ENCODE results near the gene EFCAB14.
"Not testable (repeated sequence)": the region's sequence is repeated elsewhere in the genome, so short reads cannot be mapped to it uniquely, and the experiment has no call there.

Gene EFCAB14

DNA sequence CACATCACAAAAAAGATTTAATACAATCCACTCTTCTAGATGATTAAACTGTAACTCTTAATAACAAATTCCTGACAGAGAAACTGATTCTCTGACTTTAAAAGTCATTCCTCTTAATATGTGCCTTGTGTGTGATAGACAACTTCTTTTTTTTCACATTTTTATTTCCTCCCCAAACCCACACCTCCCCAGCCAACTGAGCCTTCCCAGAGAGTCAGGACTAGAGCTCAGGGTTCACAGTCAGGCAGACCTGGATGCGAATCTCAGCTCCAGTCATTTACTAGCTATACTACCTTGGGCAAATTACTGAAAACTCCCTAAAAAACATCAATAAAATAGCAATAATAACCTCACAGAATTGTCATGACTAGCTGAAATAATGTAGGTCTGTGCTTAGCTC, 64.9 kb downstream of the EFCAB14 start:
- H3K4me1 ChIP-seq (ENCODE audit: low read length), result no peaks in the 10 kb centered on the region
- H3K79me2 ChIP-seq (ENCODE audit: low read length), result no peaks in the 10 kb centered on the region
- no peaks in the 10 kb centered on the region for H4K20me1 ChIP-seq (ENCODE audit: insufficient read depth, low read length)
- no peaks in the 10 kb centered on the region for H3K9me3 ChIP-seq (ENCODE audit: insufficient read depth, low read length)
- TF ChIP-seq, protein P1, sequence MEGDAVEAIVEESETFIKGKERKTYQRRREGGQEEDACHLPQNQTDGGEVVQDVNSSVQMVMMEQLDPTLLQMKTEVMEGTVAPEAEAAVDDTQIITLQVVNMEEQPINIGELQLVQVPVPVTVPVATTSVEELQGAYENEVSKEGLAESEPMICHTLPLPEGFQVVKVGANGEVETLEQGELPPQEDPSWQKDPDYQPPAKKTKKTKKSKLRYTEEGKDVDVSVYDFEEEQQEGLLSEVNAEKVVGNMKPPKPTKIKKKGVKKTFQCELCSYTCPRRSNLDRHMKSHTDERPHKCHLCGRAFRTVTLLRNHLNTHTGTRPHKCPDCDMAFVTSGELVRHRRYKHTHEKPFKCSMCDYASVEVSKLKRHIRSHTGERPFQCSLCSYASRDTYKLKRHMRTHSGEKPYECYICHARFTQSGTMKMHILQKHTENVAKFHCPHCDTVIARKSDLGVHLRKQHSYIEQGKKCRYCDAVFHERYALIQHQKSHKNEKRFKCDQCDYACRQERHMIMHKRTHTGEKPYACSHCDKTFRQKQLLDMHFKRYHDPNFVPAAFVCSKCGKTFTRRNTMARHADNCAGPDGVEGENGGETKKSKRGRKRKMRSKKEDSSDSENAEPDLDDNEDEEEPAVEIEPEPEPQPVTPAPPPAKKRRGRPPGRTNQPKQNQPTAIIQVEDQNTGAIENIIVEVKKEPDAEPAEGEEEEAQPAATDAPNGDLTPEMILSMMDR (IDR thresholded peaks at IDR 0.05; ENCODE audit: low read depth, low read length), result no peak
- TF ChIP-seq EZH2phosphoT487 (IDR thresholded peaks at IDR 0.05; ENCODE audit: low read depth), result no peak
- H3K4me2 ChIP-seq (ENCODE audit: low read length), result no peak overlapping the region
- H3K9ac ChIP-seq (ENCODE audit: low read length), result no peak overlapping the region
- no peaks in the 10 kb centered on the region for H3K27me3 ChIP-seq (ENCODE audit: low read depth, low read length)
- no peak overlapping the region for H2AFZ ChIP-seq (ENCODE audit: low read depth, low read length)
- H3K4me3 ChIP-seq (ENCODE audit: low read length), result no peak overlapping the region
- peaks cover 19% of the 10 kb centered on the region for H3K36me3 ChIP-seq (replicated peaks; ENCODE audit: low read depth, low read length)
- H3K27ac ChIP-seq (ENCODE audit: low read length), result no peak overlapping the region

DNA sequence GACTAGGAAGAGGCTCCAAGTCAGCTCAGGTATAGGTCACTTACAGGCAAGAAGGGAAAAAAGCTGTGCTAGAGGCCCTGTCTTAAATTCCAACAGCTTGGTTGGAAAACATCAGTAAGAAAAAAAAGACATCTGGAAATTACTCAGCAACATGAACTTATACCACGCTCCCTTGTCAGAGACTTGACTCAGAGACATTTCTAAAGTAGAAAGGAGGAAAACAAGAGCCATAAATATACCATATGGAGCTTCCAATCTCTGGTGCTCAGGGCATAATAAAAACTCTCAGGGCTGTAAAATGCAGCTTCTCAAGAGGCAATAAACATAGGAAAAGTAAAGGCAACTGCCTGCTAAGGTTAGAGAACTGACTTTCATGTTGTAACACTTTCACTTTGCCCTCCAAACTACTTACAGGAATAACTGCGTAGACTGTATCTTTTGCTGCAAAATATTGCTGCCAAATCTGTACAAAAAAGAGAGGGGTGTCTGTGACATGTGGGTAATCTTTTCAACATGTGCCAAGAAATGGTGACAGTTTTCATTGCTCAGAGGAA, 65.4 kb downstream of the EFCAB14 start:
- Histone ChIP-seq H3K27ac (ENCODE audit: low read length) (no peak overlapping the region), H3K36me3 (replicated peaks; ENCODE audit: low read depth, low read length) (peaks cover 19% of the 10 kb centered on the region), H3K4me3 (ENCODE audit: low read length) (no peak overlapping the region)

DNA sequence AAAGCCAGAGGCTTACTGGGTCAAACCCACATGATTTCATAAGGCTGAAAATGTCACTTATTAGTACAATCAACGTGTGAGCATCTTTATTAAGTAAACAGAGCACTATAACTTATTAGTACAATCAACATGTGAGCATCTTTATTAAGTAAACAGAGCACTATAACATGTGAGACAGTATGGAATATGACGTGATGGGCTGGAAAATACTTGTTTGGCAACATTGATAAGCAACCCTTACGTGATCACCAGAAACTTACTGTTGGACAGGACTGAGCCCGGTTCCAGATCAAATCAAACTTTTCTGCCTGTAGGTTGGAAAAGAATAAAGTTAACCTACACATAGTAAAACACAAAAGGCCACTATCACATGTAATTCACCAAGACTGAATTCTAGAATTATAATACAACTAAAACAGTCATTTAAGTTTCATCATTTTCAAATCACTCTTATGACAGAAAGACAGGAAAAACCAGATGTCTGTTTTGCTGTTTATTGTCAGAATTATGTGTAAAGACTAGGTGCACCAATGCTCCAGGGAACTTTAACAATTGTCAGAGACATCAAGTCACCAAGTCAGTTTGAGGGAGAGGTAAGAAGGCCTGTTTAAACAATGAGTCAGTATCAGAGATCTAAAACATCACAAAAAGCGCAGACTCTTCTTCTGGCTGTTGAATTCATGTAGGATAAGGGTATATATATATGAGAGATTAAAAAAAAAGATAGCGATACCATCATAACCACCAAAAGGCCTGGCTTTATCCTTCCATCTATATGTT, 66.4 kb downstream of the EFCAB14 start:
- Histone ChIP-seq H4K20me1 (ENCODE audit: insufficient read depth, low read length) (no peaks in the 10 kb centered on the region), H3K27ac (ENCODE audit: low read length) (no peak overlapping the region), H3K4me1 (ENCODE audit: low read length) (no peaks in the 10 kb centered on the region), H3K9ac (ENCODE audit: low read length) (no peak overlapping the region), H3K79me2 (ENCODE audit: low read length) (no peaks in the 10 kb centered on the region), H3K36me3 (replicated peaks; ENCODE audit: low read depth, low read length) (peaks cover 22% of the 10 kb centered on the region), H3K27me3 (ENCODE audit: low read depth, low read length) (no peaks in the 10 kb centered on the region), H3K4me3 (ENCODE audit: low read length) (no peak overlapping the region), H3K9me3 (ENCODE audit: insufficient read depth, low read length) (no peaks in the 10 kb centered on the region), H2AFZ (ENCODE audit: low read depth, low read length) (no peak overlapping the region), H3K4me2 (ENCODE audit: low read length) (no peak overlapping the region)
- TF ChIP-seq EZH2phosphoT487 (IDR thresholded peaks at IDR 0.05; ENCODE audit: low read depth), result no peak
- TF ChIP-seq, protein P1 (IDR thresholded peaks at IDR 0.05; ENCODE audit: low read depth, low read length), result no peak

More for the DNA sequence above, 65.4 kb downstream of the EFCAB14 start:
- Histone ChIP-seq H3K4me2 (ENCODE audit: low read length) (no peak overlapping the region), H3K79me2 (ENCODE audit: low read length) (no peaks in the 10 kb centered on the region), H2AFZ (ENCODE audit: low read depth, low read length) (no peak overlapping the region), H3K9ac (ENCODE audit: low read length) (no peak overlapping the region), H3K9me3 (ENCODE audit: insufficient read depth, low read length) (no peaks in the 10 kb centered on the region), H3K27me3 (ENCODE audit: low read depth, low read length) (no peaks in the 10 kb centered on the region), H4K20me1 (ENCODE audit: insufficient read depth, low read length) (no peaks in the 10 kb centered on the region), H3K4me1 (ENCODE audit: low read length) (no peaks in the 10 kb centered on the region)
- TF ChIP-seq, protein P1 (IDR thresholded peaks at IDR 0.05; ENCODE audit: low read depth, low read length), result no peak
- TF ChIP-seq EZH2phosphoT487 (IDR thresholded peaks at IDR 0.05; ENCODE audit: low read depth), result no peak

DNA sequence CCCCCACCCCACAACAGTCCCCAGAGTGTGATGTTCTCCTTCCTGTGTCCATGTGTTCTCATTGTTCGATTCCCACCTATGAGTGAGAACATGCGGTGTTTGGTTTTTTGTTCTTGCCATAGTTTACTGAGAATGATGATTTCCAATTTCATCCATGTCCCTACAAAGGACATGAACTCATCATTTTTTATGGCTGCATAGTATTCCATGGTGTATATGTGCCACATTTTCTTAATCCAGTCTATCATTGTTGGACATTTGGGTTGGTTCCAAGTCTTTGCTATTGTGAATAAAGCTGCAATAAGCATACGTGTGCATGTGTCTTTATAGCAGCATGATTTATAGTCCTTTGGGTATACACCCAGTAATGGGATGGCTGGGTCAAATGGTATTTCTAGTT, 67.8 kb downstream of the EFCAB14 start:
- H3K4me3 ChIP-seq (ENCODE audit: low read length); H2AFZ ChIP-seq (ENCODE audit: low read depth, low read length); H3K9me3 ChIP-seq (ENCODE audit: insufficient read depth, low read length); H3K4me2 ChIP-seq (ENCODE audit: low read length); H3K9ac ChIP-seq (ENCODE audit: low read length); H3K27ac ChIP-seq (ENCODE audit: low read length); H3K4me1 ChIP-seq (ENCODE audit: low read length); H3K79me2 ChIP-seq (ENCODE audit: low read length); H4K20me1 ChIP-seq (ENCODE audit: insufficient read depth, low read length); H3K27me3 ChIP-seq (ENCODE audit: low read depth, low read length): not testable (repeated sequence)
- peaks cover 25% of the 10 kb centered on the region for H3K36me3 ChIP-seq (replicated peaks; ENCODE audit: low read depth, low read length)

Data from OCI-LY3 (cell line).